Liver (tissue), 9 donors: Measurements from ENCODE around the gene VPS26B. TPM values are rescaled to one million over a fixed set of nuclear protein-coding genes. Genes with fewer than 3 reads are reported as not detected.

Experiments used
- DNase-seq: peaks from one replicate; pipeline ENCODE4 v3.0.0-alpha.2; 2017; ENCODE audit warnings: low spot score
- H3K27ac ChIP-seq, 2 donors: one replicate each; pipeline ENCODE4 v1.7.0; 2013; ENCODE audit warnings: inconsistent platforms in 2 of 2, low read length in 2 of 2, control low read depth in 1 of 2, low read depth in 1 of 2, mild to moderate bottlenecking in 1 of 2
- H3K27me3 ChIP-seq, 4 donors: one replicate each; pipeline versions ENCODE4 v1.6.1 to v1.7.0; 2013; ENCODE audit warnings: low read length in 3 of 4, inconsistent platforms in 1 of 4, mild to moderate bottlenecking in 1 of 4, moderate library complexity in 1 of 4; ENCODE audit not compliant: control insufficient read depth in 4 of 4, insufficient read depth in 4 of 4
- H3K36me3 ChIP-seq, 4 donors: one replicate each; pipeline versions ENCODE4 v1.6.1 to v1.7.0; 2013; ENCODE audit warnings: low read length in 3 of 4, mild to moderate bottlenecking in 3 of 4, low read depth in 1 of 4, moderate library complexity in 1 of 4; ENCODE audit not compliant: control insufficient read depth in 4 of 4, insufficient read depth in 3 of 4
- H3K4me1 ChIP-seq, 4 donors: one replicate each; pipeline versions ENCODE4 v1.6.1 to v1.7.0; 2013; ENCODE audit warnings: low read length in 3 of 4, mild to moderate bottlenecking in 3 of 4, moderate library complexity in 1 of 4; ENCODE audit not compliant: control insufficient read depth in 4 of 4, insufficient read depth in 4 of 4
- H3K4me3 ChIP-seq, 3 donors: one replicate each; pipeline versions ENCODE4 v1.6.1 to v1.7.0; 2013; ENCODE audit warnings: low read length in 3 of 3, control low read depth in 1 of 3, low read depth in 1 of 3, mild to moderate bottlenecking in 1 of 3
- H3K9ac ChIP-seq, 2 donors: one replicate each; pipeline ENCODE4 v1.7.0; 2013; ENCODE audit warnings: low read length in 2 of 2, mild to moderate bottlenecking in 2 of 2, moderate library complexity in 2 of 2, control low read depth in 1 of 2, low read depth in 1 of 2
- H3K9me3 ChIP-seq, 4 donors: one replicate each; pipeline versions ENCODE4 v1.6.1 to v1.7.0; 2013; ENCODE audit warnings: low read length in 3 of 4; ENCODE audit not compliant: control insufficient read depth in 4 of 4
- ATF3 ChIP-seq: IDR thresholded peaks from 2 replicates; pipeline ENCODE4 v1.6.1; 2016; ENCODE audit warnings: antibody characterized with exemption
- CTCF ChIP-seq: fragments of 150-350 bp; IDR thresholded peaks from 2 replicates; pipeline ENCODE4 v1.5.1; 2017; ENCODE audit warnings: improper control_type of control experiment, low read depth, low read length; ENCODE audit not compliant: missing input control
- EGR1 ChIP-seq, 2 donors: IDR thresholded peaks; 2 replicates each; pipeline ENCODE4 v1.6.1; 2016 to 2018; ENCODE audit warnings: antibody characterized with exemption in 2 of 2, low read depth in 2 of 2
- FOXA1 ChIP-seq: IDR thresholded peaks from 2 replicates; pipeline ENCODE4 v1.6.1; 2016; ENCODE audit warnings: antibody characterized with exemption
- FOXA2 ChIP-seq: IDR thresholded peaks from 2 replicates; pipeline ENCODE4 v1.6.1; 2016; ENCODE audit warnings: antibody characterized with exemption
- GABPA ChIP-seq, 2 donors: IDR thresholded peaks in 1 of 2; conservative IDR thresholded peaks in 1 of 2; 2 replicates each; pipeline ENCODE4 v1.6.1; 2016; ENCODE audit warnings: antibody characterized with exemption in 2 of 2, mild to moderate bottlenecking in 1 of 2, moderate library complexity in 1 of 2
- HNF4A ChIP-seq, 2 donors: conservative IDR thresholded peaks; 2 replicates each; pipeline ENCODE4 v1.6.1; 2016; ENCODE audit warnings: antibody characterized with exemption in 2 of 2, mild to moderate bottlenecking in 2 of 2
- HNF4G ChIP-seq: IDR thresholded peaks from 2 replicates; pipeline ENCODE4 v1.6.1; 2016; ENCODE audit warnings: antibody characterized with exemption
- JUND ChIP-seq, 2 donors: IDR thresholded peaks; 2 replicates each; pipeline ENCODE4 v1.6.1; 2016; ENCODE audit warnings: antibody characterized with exemption in 2 of 2
- MAX ChIP-seq: IDR thresholded peaks from 2 replicates; pipeline ENCODE4 v1.6.1; 2016; ENCODE audit warnings: antibody characterized with exemption
- NR2F2 ChIP-seq: IDR thresholded peaks from 2 replicates; pipeline ENCODE4 v1.6.1; 2016; ENCODE audit warnings: antibody characterized with exemption
- RAD21 ChIP-seq, 2 donors: IDR thresholded peaks; 2 replicates each; pipeline ENCODE4 v1.6.1; 2016; ENCODE audit warnings: antibody characterized with exemption in 2 of 2, mild to moderate bottlenecking in 2 of 2
- REST ChIP-seq: IDR thresholded peaks from 2 replicates; pipeline ENCODE4 v1.6.1; 2016; ENCODE audit warnings: antibody characterized with exemption, mild to moderate bottlenecking
- SP1 ChIP-seq: IDR thresholded peaks from 2 replicates; pipeline ENCODE4 v1.6.1; 2018; ENCODE audit warnings: antibody characterized with exemption, mild to moderate bottlenecking
- TAF1 ChIP-seq: conservative IDR thresholded peaks from 2 replicates; pipeline ENCODE4 v1.6.1; 2016; ENCODE audit warnings: antibody characterized with exemption, mild to moderate bottlenecking
- YY1 ChIP-seq: IDR thresholded peaks from 2 replicates; pipeline ENCODE4 v1.6.1; 2016; ENCODE audit warnings: antibody characterized with exemption, mild to moderate bottlenecking
- ZBTB33 ChIP-seq: IDR thresholded peaks from 2 replicates; pipeline ENCODE4 v1.6.1; 2016; ENCODE audit warnings: antibody characterized with exemption
- WGBS: extraction: QIAGEN DNeasy Blood & Tissue Kit; methylation state at CpG from one replicate; pipeline ENCODE4 v1.1.7; 2013; 5-methylcytosine and 5-hydroxymethylcytosine counted together
- polyA plus RNA-seq, 2 donors: library from polyadenylated mRNA; stranded (reverse) in 1 of 2; unstranded in 1 of 2; fragments of 200-250 nt in 1 of 2; fragments of >200 nt in 1 of 2; fragmentation: Nextera tagmentation in 1 of 2; extraction: Ambion mirVana in 1 of 2; gene quantifications; one replicate each; pipeline versions ENCODE4 v1.2.1 to v1.2.3, GENCODE V29; 2013 to 2015
- total RNA-seq, 2 donors: library from RNA; depleted of rRNA; stranded (reverse); fragments of >200 nt; gene quantifications; one replicate each; pipeline ENCODE4 v1.2.3, GENCODE V29; 2014
- donor health status: healthy.
- donor health status: healthy.
- donor health status: healthy.
- donor health status: healthy.
- donor health status: healthy.

VPS26B gene
- total and polyA plus RNA-seq, 4 donors: 12.6 to 35.0 (median 20.2) TPM

- H3K9me3 ChIP-seq: no peaks in the 10 kb centered on the region
- H3K36me3 ChIP-seq: no peaks in the 10 kb centered on the region
- H3K27ac ChIP-seq: no peak overlapping the region
- DNase-seq: no peak
- 60% methylated on average over 12 of the region's 12 CpGs for WGBS
- TF ChIP-seq CTCF (no peak), TAF1 (no peak), GABPA (IDR thresholded peaks at IDR 0.05 in 1 of 2, conservative IDR thresholded peaks at IDR 0.05 in 1 of 2) (no peak), REST (no peak), RAD21 (IDR thresholded peaks at IDR 0.05) (no peak), JUND (IDR thresholded peaks at IDR 0.05) (no peak), NR2F2 (no peak), YY1 (no peak), ATF3 (no peak), HNF4A (conservative IDR thresholded peaks at IDR 0.05) (no peak)
- no peaks in the 10 kb centered on the region for H3K4me1 ChIP-seq
- peaks cover 0 to 4% (median 0%) of the 10 kb centered on the region in 4 donors for H3K27me3 ChIP-seq
- no peak overlapping the region for H3K9ac ChIP-seq
- no peak overlapping the region for H3K4me3 ChIP-seq
Observed at GRCh38 chr11:134289789-134290188, 65.3 kb downstream of the VPS26B start.

- DNase-seq: no peak
- TF ChIP-seq FOXA2: no peak
- no peak for TF ChIP-seq FOXA1
- no peak for TF ChIP-seq EGR1 (IDR thresholded peaks at IDR 0.05; ENCODE audit: low read depth in 2 of 2)
- TF ChIP-seq TAF1: no peak
- TF ChIP-seq ZBTB33: no peak
- no peak for TF ChIP-seq SP1
- TF ChIP-seq JUND (IDR thresholded peaks at IDR 0.05): no peak
- no peak for TF ChIP-seq REST
- no peak for TF ChIP-seq NR2F2
- TF ChIP-seq MAX: no peak
- TF ChIP-seq HNF4G: no peak
- TF ChIP-seq CTCF: no peak
- no peak for TF ChIP-seq RAD21 (IDR thresholded peaks at IDR 0.05)
- TF ChIP-seq GABPA (IDR thresholded peaks at IDR 0.05 in 1 of 2, conservative IDR thresholded peaks at IDR 0.05 in 1 of 2): no peak
- no peak for TF ChIP-seq ATF3
- no peak overlapping the region for H3K9ac ChIP-seq
- H3K4me1 ChIP-seq: no peaks in the 10 kb centered on the region
- no peak overlapping the region for H3K27ac ChIP-seq
- H3K27me3 ChIP-seq: peaks cover 0 to 4% (median 0%) of the 10 kb centered on the region in 4 donors
- no peaks in the 10 kb centered on the region for H3K9me3 ChIP-seq
- H3K36me3 ChIP-seq: no peaks in the 10 kb centered on the region
- WGBS: 88% methylated on average over 7 of the region's 7 CpGs
- no peak overlapping the region for H3K4me3 ChIP-seq
Observed at GRCh38 chr11:134290646-134291045, 66.2 kb downstream of the VPS26B start.
